Lower leg skin (tissue), 3 donors: ENCODE data around the gene ARRDC3.

Experiments
- POLR2A ChIP-seq, 2 donors: fragments of 450-650 bp; IDR thresholded peaks; one replicate each; pipeline ENCODE4 v1.6.1; 2016 to 2017; ENCODE audit warnings: antibody characterized with exemption in 2 of 2, mild to moderate bottlenecking in 1 of 2, moderate library complexity in 1 of 2
- TF ChIP-seq, protein P1 (sequence below), 3 donors: fragments of 450-650 bp; IDR thresholded peaks; one replicate each; pipeline ENCODE4 v1.5.1; 2016; ENCODE audit warnings: antibody characterized with exemption in 3 of 3, mild to moderate bottlenecking in 3 of 3, moderate library complexity in 2 of 3

DNA sequence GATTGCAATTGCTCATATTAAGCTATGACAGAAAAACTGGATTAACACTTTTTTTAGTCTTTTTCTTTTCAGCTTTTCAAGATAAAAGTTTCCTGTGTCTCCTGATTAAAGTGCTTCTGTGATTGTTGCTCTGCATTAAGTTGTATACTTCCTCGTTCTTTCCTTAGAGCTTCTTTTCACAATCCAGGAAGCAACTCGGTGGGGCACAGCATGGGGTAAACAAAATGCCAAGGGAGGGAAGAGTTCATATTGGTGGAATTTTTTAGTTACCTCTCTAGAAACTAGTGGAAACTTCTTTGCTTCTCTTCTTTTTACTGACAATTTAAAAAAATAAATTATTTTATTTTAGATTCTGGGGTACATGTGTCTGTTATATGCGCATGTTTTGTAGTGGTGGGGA lies 37.8 kb upstream of the ARRDC3 start:
- TF ChIP-seq, protein P1, sequence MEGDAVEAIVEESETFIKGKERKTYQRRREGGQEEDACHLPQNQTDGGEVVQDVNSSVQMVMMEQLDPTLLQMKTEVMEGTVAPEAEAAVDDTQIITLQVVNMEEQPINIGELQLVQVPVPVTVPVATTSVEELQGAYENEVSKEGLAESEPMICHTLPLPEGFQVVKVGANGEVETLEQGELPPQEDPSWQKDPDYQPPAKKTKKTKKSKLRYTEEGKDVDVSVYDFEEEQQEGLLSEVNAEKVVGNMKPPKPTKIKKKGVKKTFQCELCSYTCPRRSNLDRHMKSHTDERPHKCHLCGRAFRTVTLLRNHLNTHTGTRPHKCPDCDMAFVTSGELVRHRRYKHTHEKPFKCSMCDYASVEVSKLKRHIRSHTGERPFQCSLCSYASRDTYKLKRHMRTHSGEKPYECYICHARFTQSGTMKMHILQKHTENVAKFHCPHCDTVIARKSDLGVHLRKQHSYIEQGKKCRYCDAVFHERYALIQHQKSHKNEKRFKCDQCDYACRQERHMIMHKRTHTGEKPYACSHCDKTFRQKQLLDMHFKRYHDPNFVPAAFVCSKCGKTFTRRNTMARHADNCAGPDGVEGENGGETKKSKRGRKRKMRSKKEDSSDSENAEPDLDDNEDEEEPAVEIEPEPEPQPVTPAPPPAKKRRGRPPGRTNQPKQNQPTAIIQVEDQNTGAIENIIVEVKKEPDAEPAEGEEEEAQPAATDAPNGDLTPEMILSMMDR (IDR thresholded peaks at IDR 0.05) = no peak
- no peak for TF ChIP-seq POLR2A (IDR thresholded peaks at IDR 0.05)
